ENCODE measurements around the gene SEMA3G.

The SEMA3G gene

DNA sequence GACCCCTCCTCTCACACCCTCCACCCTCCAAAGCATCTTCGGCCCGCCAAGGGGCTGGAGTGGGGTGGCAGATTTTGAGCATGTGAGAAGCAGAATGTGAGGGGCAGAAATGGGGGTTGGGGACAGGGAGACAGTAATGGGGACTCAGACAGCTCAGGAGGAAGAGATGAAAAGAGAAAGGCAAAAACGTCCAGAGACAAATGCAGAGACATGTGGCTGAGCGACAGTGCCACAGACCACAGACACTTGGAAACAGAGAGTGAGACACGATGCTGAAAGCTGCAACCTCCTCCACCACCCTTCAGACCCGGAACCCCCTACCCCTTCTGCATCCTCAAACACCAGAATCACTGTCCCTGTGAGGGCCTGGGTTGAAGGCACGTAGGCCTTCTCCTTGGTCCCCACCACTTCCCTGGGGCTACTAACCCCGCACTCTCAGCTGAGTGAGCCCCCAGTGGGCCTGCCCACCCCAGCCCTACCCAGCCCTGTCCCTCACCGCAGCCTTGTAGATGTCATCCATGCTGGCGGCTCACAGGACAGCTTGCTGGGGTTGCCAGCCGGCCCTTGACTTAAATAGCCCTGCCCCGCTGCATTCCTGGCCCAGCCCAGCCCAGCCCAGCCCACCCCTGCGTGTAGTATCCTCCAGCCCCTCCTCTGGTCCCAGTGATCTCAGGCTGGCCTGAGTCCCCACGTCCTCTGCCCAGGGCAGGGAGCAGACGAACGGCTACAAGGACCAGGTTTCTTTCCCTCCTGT is 8.8 kb upstream of the SEMA3G start, which contains the start of gene TNNC1:
Gene TNNC1, minus strand, starts transcription at position 546 of the 754 bp plus-strand sequence. Its CDS starts 26 bp downstream, at position 520.
- DNase-seq (ENCODE audit: low spot score) = no peak

DNA sequence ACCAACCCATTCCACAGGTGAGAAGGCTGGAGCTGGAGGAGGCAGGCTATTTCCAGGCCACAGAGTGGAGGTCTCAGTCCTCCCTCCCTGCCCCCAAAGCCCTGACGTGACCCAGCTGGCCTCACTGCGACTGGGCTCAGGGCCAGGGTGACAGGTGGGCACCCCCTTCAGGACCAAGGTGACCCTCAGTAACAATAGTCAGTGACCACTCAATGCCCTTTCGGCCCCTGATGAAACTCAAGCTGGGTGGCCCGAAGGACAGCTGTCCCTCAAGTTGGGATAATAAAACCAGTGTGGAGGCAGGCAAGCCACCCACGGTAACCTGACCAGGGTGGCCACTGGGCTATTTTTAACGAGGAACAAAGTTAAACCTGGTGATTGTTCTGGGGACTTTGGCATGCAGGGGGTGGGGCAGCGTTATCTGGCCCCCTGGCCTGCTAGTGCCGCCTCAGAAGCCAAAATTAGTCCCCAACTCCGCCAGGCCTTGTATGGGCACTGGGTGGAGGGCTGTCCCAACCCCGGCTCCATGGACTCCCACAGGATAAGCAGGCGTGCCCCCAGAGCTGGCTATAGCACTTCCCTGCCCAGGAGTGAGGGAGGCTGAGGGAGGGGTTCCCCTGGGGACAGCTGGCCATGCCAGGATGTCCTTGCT is 7.8 kb upstream of the SEMA3G start:
- no peak for DNase-seq (ENCODE audit: low spot score)

DNA sequence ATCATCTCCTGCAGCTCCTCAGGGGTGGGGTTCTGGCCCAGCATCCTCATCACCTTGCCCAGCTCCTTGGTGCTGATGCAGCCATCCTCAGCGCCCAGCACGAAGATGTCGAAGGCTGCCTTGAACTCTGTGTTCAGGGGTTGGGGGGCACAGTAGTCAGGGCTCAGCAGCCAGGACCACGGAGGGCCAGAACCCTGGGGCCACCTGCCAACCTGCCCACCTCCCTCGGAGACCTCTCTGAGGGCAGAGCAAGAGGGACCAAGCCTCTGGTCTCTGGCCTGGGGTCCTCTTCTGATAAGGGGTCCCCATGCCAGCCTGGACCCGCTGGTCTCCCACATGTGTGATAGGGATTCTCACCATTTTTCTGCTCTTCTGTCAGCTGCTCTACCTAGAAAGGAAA is 7.2 kb upstream of the SEMA3G start:
- DNase-seq (ENCODE audit: low spot score) = no peak

GRCh38 chr3:52451237-52452083 is 6.6 kb upstream of the SEMA3G start:
- no peak for DNase-seq (ENCODE audit: low spot score)

DNA sequence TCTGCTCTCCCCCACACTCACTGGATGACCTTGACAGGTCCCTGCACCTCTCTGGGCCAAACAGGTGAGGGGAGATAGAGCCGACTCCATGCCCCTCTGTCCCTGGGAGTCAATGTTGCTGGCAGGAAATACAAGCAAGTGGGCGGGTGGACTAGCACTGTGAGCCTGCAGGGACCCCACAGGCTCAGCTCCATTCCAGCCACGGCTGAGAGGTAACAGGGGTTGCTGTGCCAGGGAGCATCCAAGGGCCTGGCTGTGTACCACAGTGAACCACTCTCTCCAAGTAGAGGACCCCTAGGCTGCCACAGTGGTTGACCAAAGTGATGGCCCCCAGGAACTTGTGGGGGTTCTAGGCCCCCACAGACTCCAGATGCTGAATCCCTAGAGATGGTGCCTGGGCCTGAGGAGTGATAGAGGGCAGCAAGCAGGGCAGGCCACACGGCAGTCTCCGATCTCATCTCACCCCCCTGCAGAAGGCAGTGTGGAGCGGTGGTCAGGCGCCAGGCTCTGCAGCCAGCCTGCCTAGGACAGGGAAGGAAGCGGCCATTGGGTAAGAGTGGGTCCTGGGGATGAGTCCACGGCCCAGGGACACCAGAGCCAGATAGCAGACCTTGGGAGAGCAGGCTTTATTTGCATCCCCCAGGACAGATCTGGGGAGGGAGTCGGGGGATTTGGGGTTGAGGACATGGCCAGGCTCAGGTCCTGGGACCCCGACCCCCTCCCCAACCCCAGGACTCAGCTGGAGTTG is 5.8 kb upstream of the SEMA3G start:
- DNase-seq (ENCODE audit: low spot score) = no peak

- DNase-seq (ENCODE audit: low spot score) = no peak
Measured at GRCh38 chr3:52447512-52448355, 2.8 kb upstream of the SEMA3G start.

GRCh38 chr3:52446631-52447511 is 2.0 kb upstream of the SEMA3G start:
- peak; percentile 66 for DNase-seq (ENCODE audit: low spot score)

- DNase-seq (ENCODE audit: low spot score) = no peak
Measured at GRCh38 chr3:52446042-52446441, 1.1 kb upstream of the SEMA3G start.

DNA sequence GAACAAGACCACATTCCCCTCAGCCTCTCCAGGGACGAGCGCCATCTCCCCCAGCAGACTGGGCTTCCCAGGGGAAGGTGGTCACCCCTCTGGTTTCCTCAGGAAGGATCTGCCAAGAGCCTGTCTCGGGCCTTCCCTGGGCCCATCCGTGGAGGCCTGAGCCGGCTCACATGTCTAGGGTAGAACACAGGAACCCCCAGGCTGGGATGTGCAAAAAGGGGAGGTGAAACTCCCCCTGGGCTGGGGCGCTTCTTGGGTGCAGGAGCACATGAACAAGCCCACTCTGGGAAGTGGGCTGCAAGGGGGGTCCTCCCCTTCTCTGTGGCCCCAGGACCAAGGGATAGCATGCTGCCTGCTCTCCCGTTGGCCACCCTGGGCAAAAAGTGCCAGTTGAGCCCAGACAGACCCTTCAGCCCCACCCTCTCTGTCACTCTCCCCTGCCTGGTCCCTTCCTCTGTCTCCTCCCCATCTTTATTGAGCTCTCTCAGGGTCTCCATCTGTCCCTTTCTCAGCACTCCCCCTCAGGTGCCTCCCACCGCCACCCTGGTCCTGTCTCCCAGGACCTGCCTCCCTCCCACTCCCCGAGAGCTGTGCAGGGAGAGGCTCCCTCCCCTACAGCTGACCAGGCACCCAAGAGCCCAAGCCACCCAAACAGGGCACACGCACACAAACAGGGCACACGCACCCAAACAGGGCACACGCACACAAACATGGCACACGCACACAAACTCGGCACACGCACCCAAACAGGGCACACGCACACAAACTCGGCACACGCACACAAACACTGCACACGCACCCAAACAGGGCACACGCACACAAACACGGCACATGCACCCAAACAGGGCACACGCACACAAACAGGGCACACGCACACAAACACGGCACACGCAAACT is 864 bp downstream of the SEMA3G start:
- DNase-seq (ENCODE audit: low spot score) = no peak

GRCh38 chr3:52443268-52443610 is 1.7 kb downstream of the SEMA3G start:
- DNase-seq (ENCODE audit: low spot score) = no peak

GRCh38 chr3:52442409-52443267 is 2.3 kb downstream of the SEMA3G start:
- no peak for DNase-seq (ENCODE audit: low spot score)

DNA sequence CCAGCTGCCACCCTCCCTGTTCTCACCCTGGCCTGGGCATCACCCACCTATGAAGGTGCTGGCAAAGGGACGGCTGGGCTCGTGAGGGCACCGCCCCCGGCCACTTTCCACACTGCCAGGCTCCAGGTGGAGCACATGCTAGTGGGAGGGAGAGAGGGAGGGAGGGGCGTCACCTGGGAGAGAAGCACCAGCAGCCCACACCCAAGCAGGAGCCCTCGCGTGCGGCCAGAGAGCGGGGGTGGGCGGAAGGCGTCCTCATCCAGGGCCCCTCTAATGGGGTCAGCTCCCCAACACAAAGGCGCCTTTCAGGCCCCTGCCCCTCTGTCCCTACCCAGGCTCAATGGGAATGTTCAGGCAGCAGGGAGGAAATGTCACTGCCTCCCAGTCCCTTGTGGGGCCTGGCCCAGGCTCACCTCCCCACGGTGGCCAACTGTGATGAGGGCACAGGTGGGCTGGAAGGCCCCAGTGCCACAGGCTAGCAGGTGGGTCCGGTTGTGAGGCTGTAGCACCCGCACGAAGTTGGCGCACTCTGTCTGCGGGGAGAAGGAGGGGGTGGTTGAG is 3.1 kb downstream of the SEMA3G start:
- DNase-seq (ENCODE audit: low spot score) = no peak

- no peak for DNase-seq (ENCODE audit: low spot score)
Measured at GRCh38 chr3:52441091-52441771, 3.7 kb downstream of the SEMA3G start.

DNA sequence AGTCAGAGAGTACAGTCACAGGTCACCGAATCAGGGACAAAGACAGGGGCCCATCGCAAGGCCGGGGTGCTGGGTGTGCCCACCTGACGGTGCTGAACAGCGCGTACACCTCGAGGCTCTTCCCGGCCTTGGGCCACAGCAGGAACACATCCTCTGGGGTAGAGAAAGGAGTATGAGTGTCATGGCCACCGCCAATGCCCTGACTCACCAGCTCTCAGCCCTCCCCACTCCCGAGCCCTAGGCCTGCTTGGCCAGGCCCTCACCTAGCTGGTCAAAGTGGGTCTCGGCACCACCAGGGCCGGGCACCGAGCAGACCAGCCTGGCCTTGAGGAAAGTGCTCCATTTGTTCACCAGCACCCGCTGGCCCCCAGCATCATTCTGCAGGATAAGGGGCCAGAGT is 4.2 kb downstream of the SEMA3G start:
- DNase-seq (ENCODE audit: low spot score) = no peak

DNA sequence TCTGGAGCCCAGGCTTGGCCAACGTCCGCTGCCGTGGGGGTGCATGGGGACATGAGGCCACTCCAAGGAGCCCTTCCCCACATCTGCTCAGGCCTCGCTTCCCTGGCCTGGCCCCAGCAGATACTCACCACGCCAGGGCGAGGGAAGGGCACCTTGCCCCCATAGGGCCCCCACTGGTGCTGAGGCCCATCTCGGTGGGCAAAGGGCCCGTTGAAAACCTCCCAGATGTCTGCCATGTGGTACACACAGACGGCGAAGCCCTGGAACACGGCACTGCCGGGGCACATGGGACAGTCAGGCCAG is 4.7 kb downstream of the SEMA3G start:
- DNase-seq (ENCODE audit: low spot score) = no peak

- DNase-seq (ENCODE audit: low spot score) = no peak
Measured at GRCh38 chr3:52439426-52440248, 5.3 kb downstream of the SEMA3G start.

Data from CD4-positive, alpha-beta T cell treated with Interleukin-6 at 100 ng/mL for 8 hours (primary cell).